ENCODE results near the gene OSBPL8.
"Not testable (repeated sequence)": the region's sequence is repeated elsewhere in the genome, so short reads cannot be mapped to it uniquely, and the experiment has no call there.

The OSBPL8 gene

GRCh38 chr12:76478045-76478444 lies 81.5 kb downstream of the OSBPL8 start:
- H3K79me2 ChIP-seq (ENCODE audit: insufficient read depth, low read length), result no peaks in the 10 kb centered on the region
- no peaks in the 10 kb centered on the region for H3K9me2 ChIP-seq (ENCODE audit: low read depth, low read length)
- no peaks in the 10 kb centered on the region for H3F3A ChIP-seq (ENCODE audit: insufficient read depth, low read length)
- no peak overlapping the region for H3K9ac ChIP-seq (ENCODE audit: low read length)
- H4K20me1 ChIP-seq (ENCODE audit: insufficient read depth, low read length), result no peaks in the 10 kb centered on the region
- peaks cover 4% of the 10 kb centered on the region for H3K4me1 ChIP-seq (ENCODE audit: insufficient read depth, low read length, severe bottlenecking)
- no peak overlapping the region for H3K4me2 ChIP-seq (ENCODE audit: low read length)
- H3K27me3 ChIP-seq (ENCODE audit: insufficient read depth, low read length), result no peaks in the 10 kb centered on the region
- no peak overlapping the region for H3K4me3 ChIP-seq (ENCODE audit: low read depth, low read length, poor library complexity, severe bottlenecking)
- H3K9me3 ChIP-seq (ENCODE audit: low read length), result no peaks in the 10 kb centered on the region
- H3K36me3 ChIP-seq (ENCODE audit: insufficient read depth, low read length), result no peaks in the 10 kb centered on the region; the same call in 1 of the 2 replicates
- TF ChIP-seq EZH2 (IDR thresholded peaks at IDR 0.05; ENCODE audit: borderline replicate concordance, low read length) (no peak), CTCF (IDR thresholded peaks at IDR 0.05; ENCODE audit: low read length) (no peak)
- H3K27ac ChIP-seq (ENCODE audit: low read depth, low read length, poor library complexity, severe bottlenecking), result no peak overlapping the region
- H2AFZ ChIP-seq (ENCODE audit: low read length), result no peak overlapping the region

- not testable (repeated sequence) for H3K4me2 ChIP-seq (ENCODE audit: low read length); H3K9me3 ChIP-seq (ENCODE audit: low read length); H3K4me3 ChIP-seq (ENCODE audit: low read depth, low read length, poor library complexity, severe bottlenecking); H3K4me1 ChIP-seq (ENCODE audit: insufficient read depth, low read length, severe bottlenecking); H4K20me1 ChIP-seq (ENCODE audit: insufficient read depth, low read length); H2AFZ ChIP-seq (ENCODE audit: low read length); H3K27me3 ChIP-seq (ENCODE audit: insufficient read depth, low read length); H3K79me2 ChIP-seq (ENCODE audit: insufficient read depth, low read length); H3K27ac ChIP-seq (ENCODE audit: low read depth, low read length, poor library complexity, severe bottlenecking); H3F3A ChIP-seq (ENCODE audit: insufficient read depth, low read length); H3K9ac ChIP-seq (ENCODE audit: low read length); H3K9me2 ChIP-seq (ENCODE audit: low read depth, low read length); H3K36me3 ChIP-seq (ENCODE audit: insufficient read depth, low read length)
Measured at GRCh38 chr12:76472862-76473261, 86.7 kb downstream of the OSBPL8 start.

- no peak overlapping the region for H3K9ac ChIP-seq (ENCODE audit: low read length)
- no peaks in the 10 kb centered on the region for H3K9me2 ChIP-seq (ENCODE audit: low read depth, low read length)
- H3K27ac ChIP-seq (ENCODE audit: low read depth, low read length, poor library complexity, severe bottlenecking), result no peak overlapping the region
- H3F3A ChIP-seq (ENCODE audit: insufficient read depth, low read length), result no peaks in the 10 kb centered on the region
- peaks cover 5% of the 10 kb centered on the region for H3K4me1 ChIP-seq (ENCODE audit: insufficient read depth, low read length, severe bottlenecking)
- no peak for TF ChIP-seq EZH2 (IDR thresholded peaks at IDR 0.05; ENCODE audit: borderline replicate concordance, low read length)
- TF ChIP-seq CTCF (IDR thresholded peaks at IDR 0.05; ENCODE audit: low read length), result no peak
- no peak overlapping the region for H3K4me2 ChIP-seq (ENCODE audit: low read length)
- H3K9me3 ChIP-seq (ENCODE audit: low read length), result no peaks in the 10 kb centered on the region
- H2AFZ ChIP-seq (ENCODE audit: low read length), result no peak overlapping the region
- no peaks in the 10 kb centered on the region for H3K36me3 ChIP-seq (ENCODE audit: insufficient read depth, low read length)
- no peaks in the 10 kb centered on the region for H3K27me3 ChIP-seq (ENCODE audit: insufficient read depth, low read length)
- H4K20me1 ChIP-seq (ENCODE audit: insufficient read depth, low read length), result no peaks in the 10 kb centered on the region
- no peak overlapping the region for H3K4me3 ChIP-seq (ENCODE audit: low read depth, low read length, poor library complexity, severe bottlenecking)
- no peaks in the 10 kb centered on the region for H3K79me2 ChIP-seq (ENCODE audit: insufficient read depth, low read length)
Measured at GRCh38 chr12:76471579-76471978, 88.0 kb downstream of the OSBPL8 start.

- H3K4me1 ChIP-seq (ENCODE audit: insufficient read depth, low read length, severe bottlenecking), result peaks cover 5% of the 10 kb centered on the region
- H3K4me3 ChIP-seq (ENCODE audit: low read depth, low read length, poor library complexity, severe bottlenecking), result no peak overlapping the region
- H3K27ac ChIP-seq (ENCODE audit: low read depth, low read length, poor library complexity, severe bottlenecking), result no peak overlapping the region
- no peak overlapping the region for H3K9ac ChIP-seq (ENCODE audit: low read length)
- H3K9me3 ChIP-seq (ENCODE audit: low read length), result no peaks in the 10 kb centered on the region
- no peaks in the 10 kb centered on the region for H3K36me3 ChIP-seq (ENCODE audit: insufficient read depth, low read length)
- no peak overlapping the region for H3K4me2 ChIP-seq (ENCODE audit: low read length)
- H2AFZ ChIP-seq (ENCODE audit: low read length), result no peak overlapping the region
- TF ChIP-seq CTCF (IDR thresholded peaks at IDR 0.05; ENCODE audit: low read length) (no peak), EZH2 (IDR thresholded peaks at IDR 0.05; ENCODE audit: borderline replicate concordance, low read length) (no peak)
- H3K79me2 ChIP-seq (ENCODE audit: insufficient read depth, low read length), result no peaks in the 10 kb centered on the region
- H3F3A ChIP-seq (ENCODE audit: insufficient read depth, low read length), result no peaks in the 10 kb centered on the region
- no peaks in the 10 kb centered on the region for H4K20me1 ChIP-seq (ENCODE audit: insufficient read depth, low read length)
- H3K27me3 ChIP-seq (ENCODE audit: insufficient read depth, low read length), result no peaks in the 10 kb centered on the region
- no peaks in the 10 kb centered on the region for H3K9me2 ChIP-seq (ENCODE audit: low read depth, low read length)
Measured at GRCh38 chr12:76470028-76470939, 89.3 kb downstream of the OSBPL8 start.
